Gastrocnemius medialis (tissue), 4 donors: ENCODE results near the gene KRT4.

Source experiments
- CTCF ChIP-seq, 5 experiments: fragments of 450-650 bp in 3 of 5; fragments of 200-600 bp in 2 of 5; sonication (generic) in 2 of 5; IDR thresholded peaks in 4 of 5; conservative IDR thresholded peaks in 1 of 5; 1 replicate in 4 of 5; 2 replicates in 1 of 5; pipeline ENCODE4 v1.5.1; 2016 to 2019; ENCODE audit warnings: antibody characterized with exemption in 5 of 5, mild to moderate bottlenecking in 3 of 5, moderate library complexity in 3 of 5
- POLR2A ChIP-seq, 2 donors: fragments of 450-650 bp; IDR thresholded peaks; one replicate each; pipeline ENCODE4 v1.6.1; 2017; ENCODE audit warnings: antibody characterized with exemption in 2 of 2, mild to moderate bottlenecking in 2 of 2, moderate library complexity in 2 of 2

GRCh38 chr12:52776435-52776834 lies 37.5 kb downstream of the KRT4 start:
- TF ChIP-seq CTCF (IDR thresholded peaks at IDR 0.05 in 4 of 5, conservative IDR thresholded peaks at IDR 0.05 in 1 of 5) (no peak), POLR2A (IDR thresholded peaks at IDR 0.05) (no peak)
